SKM-1 (cell line): Measurements from ENCODE around the gene ARHGEF17.
"Not testable (repeated sequence)": the region's sequence is repeated elsewhere in the genome, so short reads cannot be mapped to it uniquely, and the experiment has no call there.

Experiments used
- DNase-seq: peaks from one replicate; lab custom pipeline; 2025; ENCODE audit not compliant: unreplicated experiment; lab: John Stamatoyannopoulos, UW

The ARHGEF17 gene, protein sequence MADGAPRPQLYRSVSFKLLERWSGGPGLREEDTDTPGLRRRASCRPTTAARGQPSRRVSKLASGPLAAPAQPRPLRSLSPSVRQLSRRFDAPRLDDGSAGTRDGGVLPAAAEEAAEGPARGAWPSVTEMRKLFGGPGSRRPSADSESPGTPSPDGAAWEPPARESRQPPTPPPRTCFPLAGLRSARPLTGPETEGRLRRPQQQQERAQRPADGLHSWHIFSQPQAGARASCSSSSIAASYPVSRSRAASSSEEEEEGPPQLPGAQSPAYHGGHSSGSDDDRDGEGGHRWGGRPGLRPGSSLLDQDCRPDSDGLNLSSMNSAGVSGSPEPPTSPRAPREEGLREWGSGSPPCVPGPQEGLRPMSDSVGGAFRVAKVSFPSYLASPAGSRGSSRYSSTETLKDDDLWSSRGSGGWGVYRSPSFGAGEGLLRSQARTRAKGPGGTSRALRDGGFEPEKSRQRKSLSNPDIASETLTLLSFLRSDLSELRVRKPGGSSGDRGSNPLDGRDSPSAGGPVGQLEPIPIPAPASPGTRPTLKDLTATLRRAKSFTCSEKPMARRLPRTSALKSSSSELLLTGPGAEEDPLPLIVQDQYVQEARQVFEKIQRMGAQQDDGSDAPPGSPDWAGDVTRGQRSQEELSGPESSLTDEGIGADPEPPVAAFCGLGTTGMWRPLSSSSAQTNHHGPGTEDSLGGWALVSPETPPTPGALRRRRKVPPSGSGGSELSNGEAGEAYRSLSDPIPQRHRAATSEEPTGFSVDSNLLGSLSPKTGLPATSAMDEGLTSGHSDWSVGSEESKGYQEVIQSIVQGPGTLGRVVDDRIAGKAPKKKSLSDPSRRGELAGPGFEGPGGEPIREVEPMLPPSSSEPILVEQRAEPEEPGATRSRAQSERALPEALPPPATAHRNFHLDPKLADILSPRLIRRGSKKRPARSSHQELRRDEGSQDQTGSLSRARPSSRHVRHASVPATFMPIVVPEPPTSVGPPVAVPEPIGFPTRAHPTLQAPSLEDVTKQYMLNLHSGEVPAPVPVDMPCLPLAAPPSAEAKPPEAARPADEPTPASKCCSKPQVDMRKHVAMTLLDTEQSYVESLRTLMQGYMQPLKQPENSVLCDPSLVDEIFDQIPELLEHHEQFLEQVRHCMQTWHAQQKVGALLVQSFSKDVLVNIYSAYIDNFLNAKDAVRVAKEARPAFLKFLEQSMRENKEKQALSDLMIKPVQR (N-terminal part only)

DNA sequence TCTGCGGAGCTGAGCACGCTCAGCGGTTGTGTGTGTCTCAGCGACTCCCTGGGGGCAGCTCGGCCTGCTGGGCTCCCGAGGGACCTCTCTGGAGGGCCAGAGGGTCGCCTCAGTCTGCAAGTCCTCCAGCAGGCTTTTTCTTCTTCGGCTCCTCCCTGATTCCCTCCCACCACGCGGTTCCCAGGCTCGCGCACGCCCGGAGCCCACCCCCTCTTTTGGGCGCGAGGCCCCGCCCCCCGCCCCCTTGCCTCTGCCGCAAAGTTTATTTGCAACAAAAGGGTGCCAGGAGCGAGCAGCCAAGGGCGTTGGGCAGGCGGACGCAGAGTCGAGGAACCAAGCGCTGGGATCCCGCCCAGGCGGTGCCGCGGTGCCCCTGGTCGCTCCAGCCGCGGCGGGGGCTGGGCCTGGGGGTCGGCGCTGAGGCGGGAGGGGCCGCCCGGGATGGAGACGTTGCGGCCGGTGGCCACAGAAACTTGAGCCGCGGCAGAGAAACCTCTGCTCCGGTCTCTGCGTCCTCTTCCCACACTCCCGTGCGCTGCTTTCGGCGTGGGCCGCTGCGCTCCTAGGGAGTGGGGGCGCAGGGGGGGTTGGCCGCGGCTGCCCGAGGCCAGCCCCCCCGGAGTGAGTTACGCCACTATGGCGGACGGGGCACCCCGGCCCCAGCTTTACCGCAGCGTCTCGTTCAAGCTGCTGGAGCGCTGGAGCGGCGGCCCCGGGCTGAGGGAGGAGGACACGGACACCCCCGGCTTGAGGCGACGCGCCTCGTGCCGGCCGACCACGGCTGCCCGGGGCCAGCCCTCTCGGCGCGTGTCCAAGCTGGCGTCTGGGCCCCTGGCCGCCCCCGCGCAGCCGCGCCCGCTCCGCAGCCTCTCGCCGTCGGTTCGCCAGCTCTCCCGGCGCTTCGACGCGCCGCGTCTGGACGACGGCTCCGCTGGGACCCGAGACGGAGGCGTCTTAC, at the start of gene ARHGEF17:
Gene ARHGEF17 (plus strand): TSS at position 274 of the 958 bp plus-strand sequence. CDS start 363 bp downstream, at position 637.
- no peak for DNase-seq

- DNase-seq = no peak
Observed at GRCh38 chr11:73259406-73260126, 48.5 kb upstream of the ARHGEF17 start.

GRCh38 chr11:73260127-73260457, 48.0 kb upstream of the ARHGEF17 start:
- no peak for DNase-seq

- DNase-seq = no peak
Observed at GRCh38 chr11:73262851-73263495, 45.1 kb upstream of the ARHGEF17 start.

DNA sequence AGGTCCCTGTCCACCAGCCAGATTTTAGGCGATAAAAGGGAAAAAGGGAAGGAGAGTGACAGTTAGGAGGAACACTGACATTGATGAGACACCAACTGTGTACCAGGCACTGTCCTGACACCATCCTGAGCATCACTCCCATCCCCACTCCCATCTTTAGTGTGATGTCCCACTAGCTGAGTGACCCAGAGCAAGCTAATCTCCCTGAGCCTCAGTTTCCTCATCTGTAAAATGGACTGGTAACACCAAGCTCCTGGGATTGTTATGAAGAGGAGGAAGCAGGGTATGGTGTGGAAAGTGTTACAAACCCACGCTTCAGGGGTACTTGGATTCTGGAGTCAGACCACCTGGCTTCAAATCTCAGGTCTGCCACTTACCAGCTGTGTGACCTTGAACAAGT, 44.4 kb upstream of the ARHGEF17 start:
- no peak for DNase-seq

GRCh38 chr11:73265278-73265810, 42.7 kb upstream of the ARHGEF17 start:
- DNase-seq = no peak

GRCh38 chr11:73265853-73266645, 42.0 kb upstream of the ARHGEF17 start:
- no peak for DNase-seq

GRCh38 chr11:73266646-73267020, 41.4 kb upstream of the ARHGEF17 start:
- no peak for DNase-seq

DNA sequence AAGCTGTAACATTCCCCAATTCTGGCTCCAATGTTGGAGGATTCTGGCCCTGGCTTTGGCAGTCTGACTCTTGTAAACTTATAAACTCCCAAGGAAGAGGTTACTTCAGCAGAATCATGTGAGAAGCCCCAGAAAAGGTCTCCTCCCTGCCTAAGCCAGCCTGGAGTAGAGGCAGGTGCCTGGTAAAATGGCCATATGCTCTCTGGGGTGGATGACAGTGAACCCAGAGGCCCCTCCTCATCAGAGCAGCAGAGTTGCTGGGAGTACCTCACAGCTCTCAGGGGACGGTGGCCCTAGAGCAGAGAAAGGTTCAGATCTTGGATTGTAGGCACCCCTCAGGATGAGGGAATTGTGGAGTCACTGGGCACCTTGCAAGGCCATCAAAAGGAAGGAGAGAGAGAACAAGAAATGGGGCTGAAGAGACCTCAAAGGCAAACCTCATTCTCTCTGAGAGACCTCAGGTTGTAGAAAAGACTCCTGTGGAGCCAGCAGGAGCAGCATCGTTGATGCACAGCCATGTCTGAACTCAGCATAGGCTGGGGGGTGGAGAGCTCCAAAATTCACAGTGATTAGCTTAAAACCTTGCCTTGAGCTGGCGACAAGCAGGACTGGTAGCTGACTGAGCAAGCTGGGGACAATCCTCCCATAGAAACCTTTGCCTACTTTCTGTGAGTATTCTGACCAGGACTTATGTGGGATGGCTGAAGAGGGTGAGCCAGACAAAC, 40.8 kb upstream of the ARHGEF17 start:
- no peak for DNase-seq

DNA sequence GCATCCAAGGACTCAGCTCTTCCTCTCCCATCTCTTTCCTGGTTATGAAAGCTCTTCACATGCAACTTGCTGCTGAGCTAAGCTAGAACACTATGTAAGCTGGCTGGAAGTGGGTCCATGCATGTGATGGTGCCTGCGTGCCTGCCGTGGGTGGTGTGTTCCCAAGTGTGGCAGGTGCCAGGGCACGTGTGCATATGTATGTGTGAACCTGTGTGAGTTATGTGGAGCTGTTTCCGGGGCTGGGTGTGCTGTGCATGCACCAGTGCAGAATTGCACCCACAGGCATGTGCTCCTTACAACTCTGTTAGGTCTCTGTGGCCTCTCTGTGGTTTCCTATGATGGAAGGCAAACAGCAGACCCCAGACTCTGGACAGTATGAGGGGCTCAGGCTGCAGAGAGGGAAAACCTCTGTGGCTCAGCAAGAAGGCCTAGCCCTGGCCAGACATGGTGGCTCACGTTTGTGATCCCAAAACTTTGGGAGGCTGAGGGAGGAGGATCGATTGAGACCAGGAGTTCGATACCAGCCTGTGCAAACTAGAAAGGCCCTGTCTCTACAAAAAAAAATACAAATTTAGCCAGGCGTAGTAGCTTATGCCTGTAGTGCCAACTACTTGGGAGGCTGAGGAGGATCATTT, 40.1 kb upstream of the ARHGEF17 start:
- DNase-seq = no peak

DNA sequence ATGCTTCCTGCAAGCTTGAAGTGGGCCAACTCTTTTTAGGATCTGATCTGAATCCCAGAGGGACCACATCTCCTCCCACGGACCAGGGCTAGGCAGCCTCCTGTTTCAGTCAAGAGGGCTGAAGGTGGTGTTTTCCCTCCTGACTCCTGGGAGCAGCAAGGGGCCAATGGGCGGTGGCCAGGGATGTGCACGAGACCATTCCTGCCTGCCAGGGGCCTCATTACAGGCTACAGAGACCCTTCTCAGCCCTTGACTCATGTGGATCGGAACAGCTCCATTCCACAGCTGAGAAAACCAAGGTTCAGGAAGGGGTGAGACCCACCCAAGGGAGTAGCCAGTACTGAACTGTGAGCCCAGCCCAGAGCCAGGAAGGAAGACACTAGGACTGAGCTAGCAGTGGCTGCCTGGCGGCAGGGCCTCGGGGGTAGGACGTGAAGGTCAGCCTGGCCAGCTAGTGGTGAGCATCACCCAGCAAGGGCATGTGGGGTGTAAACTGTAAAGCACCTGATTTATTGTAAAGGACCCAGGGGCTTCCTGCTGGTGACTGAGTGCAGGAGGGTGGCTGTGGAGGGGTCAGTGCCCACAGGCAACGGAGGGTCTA, 39.3 kb upstream of the ARHGEF17 start:
- DNase-seq = no peak

GRCh38 chr11:73269459-73270015, 38.5 kb upstream of the ARHGEF17 start:
- DNase-seq = no peak

GRCh38 chr11:73270016-73270854, 37.8 kb upstream of the ARHGEF17 start:
- peak; percentile 66 for DNase-seq

DNA sequence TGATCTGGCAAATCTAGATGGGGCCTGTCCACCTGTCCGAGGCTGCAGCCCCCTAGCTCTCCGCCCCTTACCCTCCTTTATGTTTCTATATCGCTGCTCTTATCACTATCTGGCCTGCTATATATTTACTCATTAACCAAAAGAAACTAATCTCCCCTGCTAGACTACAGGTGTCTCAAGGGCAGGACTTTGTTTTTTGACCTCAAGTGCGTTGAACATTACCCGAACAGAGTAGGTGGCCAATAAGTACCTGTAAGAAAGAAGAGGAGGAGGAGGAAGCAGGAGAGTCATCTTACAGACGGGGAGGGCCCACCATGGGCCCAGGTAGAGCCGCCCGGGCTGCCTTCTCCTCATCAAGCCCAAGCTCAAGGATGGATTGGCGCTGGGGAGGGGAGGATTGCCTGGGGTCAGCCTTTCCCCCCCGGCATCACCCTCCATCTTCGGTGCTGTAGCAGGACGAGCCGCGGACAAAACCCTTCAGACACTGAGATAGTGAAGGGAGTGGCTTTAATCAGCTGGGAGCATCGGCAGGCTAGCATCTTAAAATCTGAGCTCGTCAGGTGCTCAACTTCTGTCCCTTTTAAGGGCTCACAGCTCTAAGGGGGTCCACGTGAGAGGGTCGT, 37.1 kb upstream of the ARHGEF17 start:
- DNase-seq = no peak

DNA sequence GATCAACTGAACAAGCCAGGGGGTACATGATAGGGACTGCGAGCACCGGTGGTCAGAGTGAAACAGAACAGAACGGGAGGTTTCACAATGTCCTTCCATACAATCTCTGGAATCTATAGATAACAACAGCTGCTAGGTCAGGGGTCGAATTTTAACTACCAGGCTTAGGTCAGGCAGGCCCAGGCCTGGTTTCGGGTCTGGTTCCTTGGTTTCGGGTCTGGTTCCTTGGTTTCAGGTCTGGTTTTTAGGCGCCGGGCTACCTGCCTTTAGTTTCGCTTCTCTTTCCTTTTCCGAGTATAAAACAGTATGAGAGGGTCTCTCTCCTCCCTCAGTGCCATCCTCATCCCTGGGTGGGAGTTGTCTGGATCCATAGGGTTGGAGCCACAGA, 36.6 kb upstream of the ARHGEF17 start:
- not testable (repeated sequence) for DNase-seq
